ENCODE data around the gene SNRPB. TPM values are rescaled to one million over a fixed set of nuclear protein-coding genes. Genes with fewer than 3 reads are reported as not detected.

The SNRPB gene
- total and polyA plus RNA-seq, 8 donors, result 86.0 to 132 (median 124) TPM

DNA sequence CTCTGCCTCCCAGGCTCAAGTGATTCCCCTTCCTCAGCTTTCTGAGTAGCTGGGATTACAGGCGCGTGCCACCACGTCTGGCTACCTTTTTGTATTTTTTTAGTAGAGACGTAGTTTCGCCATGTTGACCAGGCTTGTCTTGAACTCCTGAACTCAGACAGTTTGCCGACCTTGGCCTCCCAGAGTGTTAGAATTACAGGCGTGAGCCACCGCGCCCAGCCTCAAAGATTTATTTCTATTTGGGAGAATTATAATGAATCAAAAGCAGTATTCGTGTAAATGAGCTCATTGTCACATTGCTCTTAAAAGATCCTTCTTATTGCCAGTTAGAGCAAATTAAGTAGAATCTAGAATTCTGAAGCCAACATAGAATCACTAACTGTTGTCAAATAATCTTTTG is 47.5 kb upstream of the SNRPB start:
- no peaks in the 10 kb centered on the region for H3K36me3 ChIP-seq
- no peak overlapping the region for H3K4me3 ChIP-seq
- ATAC-seq (no peak), DNase-seq (no peak)
- no peak overlapping the region for H3K27ac ChIP-seq
- H3K27me3 ChIP-seq, result no peaks in the 10 kb centered on the region
- TF ChIP-seq, protein P1, sequence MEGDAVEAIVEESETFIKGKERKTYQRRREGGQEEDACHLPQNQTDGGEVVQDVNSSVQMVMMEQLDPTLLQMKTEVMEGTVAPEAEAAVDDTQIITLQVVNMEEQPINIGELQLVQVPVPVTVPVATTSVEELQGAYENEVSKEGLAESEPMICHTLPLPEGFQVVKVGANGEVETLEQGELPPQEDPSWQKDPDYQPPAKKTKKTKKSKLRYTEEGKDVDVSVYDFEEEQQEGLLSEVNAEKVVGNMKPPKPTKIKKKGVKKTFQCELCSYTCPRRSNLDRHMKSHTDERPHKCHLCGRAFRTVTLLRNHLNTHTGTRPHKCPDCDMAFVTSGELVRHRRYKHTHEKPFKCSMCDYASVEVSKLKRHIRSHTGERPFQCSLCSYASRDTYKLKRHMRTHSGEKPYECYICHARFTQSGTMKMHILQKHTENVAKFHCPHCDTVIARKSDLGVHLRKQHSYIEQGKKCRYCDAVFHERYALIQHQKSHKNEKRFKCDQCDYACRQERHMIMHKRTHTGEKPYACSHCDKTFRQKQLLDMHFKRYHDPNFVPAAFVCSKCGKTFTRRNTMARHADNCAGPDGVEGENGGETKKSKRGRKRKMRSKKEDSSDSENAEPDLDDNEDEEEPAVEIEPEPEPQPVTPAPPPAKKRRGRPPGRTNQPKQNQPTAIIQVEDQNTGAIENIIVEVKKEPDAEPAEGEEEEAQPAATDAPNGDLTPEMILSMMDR (IDR thresholded peaks at IDR 0.05), result no peak
- intact Hi-C loops (cut with DNase I), result no loop called here
- H3K4me1 ChIP-seq, result peaks cover 0 to 2% of the 10 kb centered on the region in 2 donors
- no peaks in the 10 kb centered on the region for H3K9me3 ChIP-seq

DNA sequence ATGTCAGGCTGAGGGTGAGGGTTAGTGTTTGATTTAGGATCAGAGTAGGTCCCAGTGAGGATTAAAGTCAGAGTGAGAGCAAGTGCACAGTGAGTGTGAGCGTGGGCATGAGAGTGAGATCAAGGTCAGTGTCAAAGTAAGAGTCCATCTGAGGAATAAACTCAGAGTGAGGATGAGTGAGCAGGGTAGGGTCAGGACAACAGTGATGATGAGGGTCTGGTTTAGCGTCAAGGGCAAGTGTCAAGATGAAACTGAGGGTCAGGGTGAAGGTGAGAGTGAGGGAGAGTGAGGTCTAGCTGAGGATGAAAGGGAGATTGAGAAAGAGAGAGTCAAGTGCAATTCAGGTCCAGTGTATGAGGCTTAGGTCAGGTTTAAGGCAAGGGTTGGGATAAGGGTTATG is 45.8 kb upstream of the SNRPB start:
- TF ChIP-seq, protein P1 (IDR thresholded peaks at IDR 0.05), result no peak
- DNase-seq (no peak), ATAC-seq (no peak)
- Histone ChIP-seq H3K36me3 (no peaks in the 10 kb centered on the region), H3K27ac (no peak overlapping the region), H3K4me1 (no peaks in the 10 kb centered on the region), H3K4me3 (no peak overlapping the region), H3K9me3 (no peaks in the 10 kb centered on the region), H3K27me3 (no peaks in the 10 kb centered on the region)
- intact Hi-C loops (cut with DNase I), result no loop called here

DNA sequence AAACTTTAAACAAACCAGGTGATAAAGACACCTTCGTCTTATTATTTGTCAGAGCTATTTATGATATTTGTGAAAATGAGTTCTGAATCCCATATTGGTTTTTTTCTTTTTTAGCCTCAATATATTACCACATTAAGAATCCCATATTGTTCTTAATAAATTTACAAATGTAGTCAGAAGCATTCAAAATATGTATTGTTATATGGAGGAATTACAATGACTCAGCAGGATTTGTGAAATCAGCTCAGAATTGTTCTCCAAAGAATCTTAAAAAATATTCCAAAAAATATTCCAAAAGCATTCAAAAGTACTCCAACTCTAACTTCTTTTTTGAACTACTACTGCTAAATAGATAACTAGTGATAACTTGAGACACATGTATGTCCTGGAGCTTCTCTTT is 44.6 kb upstream of the SNRPB start:
- ATAC-seq (no peak), DNase-seq (no peak)
- no peaks in the 10 kb centered on the region for H3K27me3 ChIP-seq
- TF ChIP-seq, protein P1 (IDR thresholded peaks at IDR 0.05), result no peak
- H3K4me3 ChIP-seq, result no peak overlapping the region
- no peaks in the 10 kb centered on the region for H3K4me1 ChIP-seq
- intact Hi-C loops (cut with DNase I), result no loop called here
- H3K9me3 ChIP-seq, result no peaks in the 10 kb centered on the region
- no peaks in the 10 kb centered on the region for H3K36me3 ChIP-seq
- no peak overlapping the region for H3K27ac ChIP-seq

DNA sequence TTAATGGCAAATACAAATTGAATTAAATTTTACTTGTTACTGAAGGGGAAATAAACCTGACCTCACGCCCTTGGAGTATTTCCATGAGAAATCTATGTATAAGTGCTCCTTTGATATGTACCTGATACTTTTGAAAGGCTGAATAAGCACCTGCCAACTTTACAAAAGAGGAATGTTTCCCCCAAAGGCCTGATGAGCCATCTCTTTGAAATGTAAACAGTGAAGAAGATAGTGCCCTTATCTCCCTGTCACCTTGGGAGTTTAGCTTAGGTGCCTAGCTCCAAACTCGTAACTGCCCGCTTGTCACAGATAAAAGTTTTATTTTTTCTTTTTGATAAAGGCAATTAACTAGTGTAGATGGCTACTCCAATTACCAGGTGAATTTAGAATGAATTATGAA is 39.2 kb upstream of the SNRPB start:
- peak overlapping the region in 1 of 2 donors; percentile 92 for H3K4me3 ChIP-seq
- TF ChIP-seq, protein P1 (IDR thresholded peaks at IDR 0.05), result no peak
- H3K27me3 ChIP-seq, result no peaks in the 10 kb centered on the region
- no peak overlapping the region for H3K27ac ChIP-seq
- no peaks in the 10 kb centered on the region for H3K9me3 ChIP-seq
- intact Hi-C loops (cut with DNase I), result no loop called here
- no peaks in the 10 kb centered on the region for H3K36me3 ChIP-seq
- ATAC-seq (no peak), DNase-seq (no peak)
- peaks cover 7 to 17% of the 10 kb centered on the region in 2 donors for H3K4me1 ChIP-seq

DNA sequence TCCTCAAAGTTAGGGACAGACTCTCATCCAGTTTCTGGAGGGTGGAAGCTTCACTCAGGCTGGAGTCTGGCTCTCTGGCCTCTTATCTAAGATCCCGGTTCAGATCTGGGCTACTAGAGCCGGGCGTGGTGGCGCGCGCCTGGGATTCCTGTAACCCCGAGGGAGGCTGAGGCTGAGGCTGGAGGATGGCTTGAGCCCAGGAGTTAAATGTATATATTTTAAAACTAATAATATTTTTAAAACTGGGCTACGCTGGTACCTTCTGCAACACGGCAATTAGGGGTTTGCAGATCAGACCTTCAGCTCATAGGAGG is 38.8 kb upstream of the SNRPB start:
- Histone ChIP-seq H3K36me3 (no peaks in the 10 kb centered on the region), H3K9me3 (no peaks in the 10 kb centered on the region), H3K4me1 (peaks cover 7 to 17% of the 10 kb centered on the region in 2 donors), H3K4me3 (peak overlapping the region; percentile 89 to 92), H3K27me3 (no peaks in the 10 kb centered on the region), H3K27ac (peak overlapping the region; percentile 82 to 86)
- ATAC-seq, result no peak
- TF ChIP-seq, protein P1 (IDR thresholded peaks at IDR 0.05), result no peak
- DNase-seq, result no peak
- intact Hi-C loops (cut with DNase I), result no loop called here

Measured in left lung (tissue), 10 donors.